Measurements from ENCODE around the gene TRAF6.

- TF ChIP-seq CTCF (conservative IDR thresholded peaks at IDR 0.05; ENCODE audit: low read depth, low read length) (peak; percentile 65), EZH2 (IDR thresholded peaks at IDR 0.05; ENCODE audit: low read length, unreplicated experiment) (no peak)
Measured at GRCh38 chr11:36540998-36541397, 30.9 kb upstream of the TRAF6 start.

Data from PC-3 (cell line).